Suprapubic skin (tissue), 4 donors: Measurements from ENCODE around the gene OR5H6. TPM values are rescaled to one million over a fixed set of nuclear protein-coding genes. Genes with fewer than 3 reads are reported as not detected.
"Not testable (repeated sequence)": the region's sequence is repeated elsewhere in the genome, so short reads cannot be mapped to it uniquely, and the experiment has no call there.

Experiments
- DNase-seq, 2 donors: peaks; one replicate each; pipeline ENCODE4 v3.0.0-alpha.2; 2019; ENCODE audit warnings: low spot score in 2 of 2
- H3K27ac ChIP-seq: fragments of 200-600 bp; sonication (generic); one replicate; pipeline ENCODE4 v1.5.1; 2019
- H3K27me3 ChIP-seq: fragments of 200-600 bp; sonication (generic); one replicate; pipeline ENCODE4 v1.5.1; 2019
- H3K36me3 ChIP-seq: fragments of 200-600 bp; sonication (generic); one replicate; pipeline ENCODE4 v1.5.1; 2019
- H3K4me1 ChIP-seq: fragments of 200-600 bp; sonication (generic); one replicate; pipeline ENCODE4 v1.5.1; 2019
- H3K4me3 ChIP-seq: fragments of 200-600 bp; sonication (generic); one replicate; pipeline ENCODE4 v1.5.1; 2019; ENCODE audit warnings: mild to moderate bottlenecking
- H3K9me3 ChIP-seq: fragments of 200-600 bp; sonication (generic); one replicate; pipeline ENCODE4 v1.5.1; 2019
- EP300 ChIP-seq: sonication (generic); formaldehyde crosslinking; IDR thresholded peaks from one replicate; pipeline ENCODE4 v1.6.1; 2017; ENCODE audit warnings: antibody characterized with exemption
- POLR2A ChIP-seq, 2 donors: fragments of 450-650 bp; IDR thresholded peaks; one replicate each; pipeline ENCODE4 v1.6.1; 2017; ENCODE audit warnings: antibody characterized with exemption in 2 of 2, mild to moderate bottlenecking in 2 of 2, moderate library complexity in 2 of 2
- POLR2AphosphoS5 ChIP-seq, 3 donors: sonication (generic); formaldehyde crosslinking; IDR thresholded peaks; one replicate each; pipeline ENCODE4 v1.6.1; 2017; ENCODE audit warnings: antibody characterized with exemption in 3 of 3
- whole genome bisulfite sequencing: methylation state at CpG from one replicate; pipeline ENCODE4 v1.1.5; 2018; 5-methylcytosine and 5-hydroxymethylcytosine counted together
- total RNA-seq, 4 donors: library from RNA; depleted of rRNA; stranded (reverse); fragments of >200 nt; gene quantifications; one replicate each; pipeline ENCODE4 v1.1.0, GENCODE V29; 2016
- TF ChIP-seq, protein P1 (sequence below), 2 donors: fragments of 200-600 bp in 1 of 2; fragments of 450-650 bp in 1 of 2; sonication (generic) in 1 of 2; IDR thresholded peaks; one replicate each; pipeline ENCODE4 v1.5.1; 2016 to 2019; ENCODE audit warnings: antibody characterized with exemption in 2 of 2, mild to moderate bottlenecking in 1 of 2, moderate library complexity in 1 of 2

OR5H6 gene
- total RNA-seq, 4 donors from 2014 or later: not detected

DNA sequence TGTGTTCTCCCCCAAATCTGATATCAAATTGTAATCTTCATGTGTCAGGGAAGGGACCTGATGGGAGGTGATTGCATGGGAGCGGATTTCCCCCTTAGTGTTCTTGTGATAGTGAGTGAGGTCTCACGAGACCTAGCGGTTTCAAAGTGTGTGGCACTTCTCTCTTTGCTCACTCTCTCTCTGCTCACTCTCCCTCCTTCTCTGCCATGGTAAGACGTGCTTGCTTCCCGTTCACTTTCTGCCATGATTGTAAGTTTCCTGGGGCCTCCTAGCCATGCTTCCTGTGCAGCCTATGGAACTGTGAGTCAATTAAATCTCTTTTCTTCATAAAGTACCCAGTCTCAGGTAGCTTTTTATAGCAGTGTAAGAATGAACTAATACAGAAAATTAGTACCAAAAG, 30.6 kb upstream of the OR5H6 start:
- no peak for DNase-seq
- H3K36me3 ChIP-seq: no peaks in the 10 kb centered on the region
- no peaks in the 10 kb centered on the region for H3K9me3 ChIP-seq
- no peaks in the 10 kb centered on the region for H3K27me3 ChIP-seq
- 68% methylated on average over 5 of the region's 5 CpGs for WGBS
- H3K4me3 ChIP-seq: no peak overlapping the region
- no peak overlapping the region for H3K27ac ChIP-seq
- H3K4me1 ChIP-seq: no peaks in the 10 kb centered on the region
- TF ChIP-seq POLR2AphosphoS5 (IDR thresholded peaks at IDR 0.05) (no peak), POLR2A (IDR thresholded peaks at IDR 0.05) (no peak), EP300 (no peak)
- TF ChIP-seq, protein P1, sequence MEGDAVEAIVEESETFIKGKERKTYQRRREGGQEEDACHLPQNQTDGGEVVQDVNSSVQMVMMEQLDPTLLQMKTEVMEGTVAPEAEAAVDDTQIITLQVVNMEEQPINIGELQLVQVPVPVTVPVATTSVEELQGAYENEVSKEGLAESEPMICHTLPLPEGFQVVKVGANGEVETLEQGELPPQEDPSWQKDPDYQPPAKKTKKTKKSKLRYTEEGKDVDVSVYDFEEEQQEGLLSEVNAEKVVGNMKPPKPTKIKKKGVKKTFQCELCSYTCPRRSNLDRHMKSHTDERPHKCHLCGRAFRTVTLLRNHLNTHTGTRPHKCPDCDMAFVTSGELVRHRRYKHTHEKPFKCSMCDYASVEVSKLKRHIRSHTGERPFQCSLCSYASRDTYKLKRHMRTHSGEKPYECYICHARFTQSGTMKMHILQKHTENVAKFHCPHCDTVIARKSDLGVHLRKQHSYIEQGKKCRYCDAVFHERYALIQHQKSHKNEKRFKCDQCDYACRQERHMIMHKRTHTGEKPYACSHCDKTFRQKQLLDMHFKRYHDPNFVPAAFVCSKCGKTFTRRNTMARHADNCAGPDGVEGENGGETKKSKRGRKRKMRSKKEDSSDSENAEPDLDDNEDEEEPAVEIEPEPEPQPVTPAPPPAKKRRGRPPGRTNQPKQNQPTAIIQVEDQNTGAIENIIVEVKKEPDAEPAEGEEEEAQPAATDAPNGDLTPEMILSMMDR (IDR thresholded peaks at IDR 0.05): no peak

DNA sequence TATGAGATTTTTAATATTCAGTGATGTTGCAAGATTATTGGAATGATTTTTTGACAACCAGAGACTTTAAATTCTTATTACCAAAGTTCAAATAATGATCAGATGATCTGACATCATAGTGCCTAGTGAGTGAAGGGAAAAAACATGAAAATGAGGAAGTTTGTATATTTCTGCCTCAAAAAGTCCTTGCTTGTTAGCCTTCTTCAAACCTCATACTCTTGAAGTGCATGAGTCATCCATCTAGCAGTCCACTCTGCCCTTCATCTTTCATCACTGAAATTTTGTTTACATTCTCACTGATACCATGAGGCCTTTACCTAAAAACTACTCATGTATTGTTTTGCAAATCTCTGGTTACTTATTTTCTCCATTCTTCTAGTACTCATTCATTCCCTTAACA, 23.9 kb upstream of the OR5H6 start:
- DNase-seq: no peak
- H3K4me3 ChIP-seq: no peak overlapping the region
- H3K27ac ChIP-seq: no peak overlapping the region
- H3K4me1 ChIP-seq: no peaks in the 10 kb centered on the region
- H3K36me3 ChIP-seq: no peaks in the 10 kb centered on the region
- no peaks in the 10 kb centered on the region for H3K9me3 ChIP-seq
- H3K27me3 ChIP-seq: no peaks in the 10 kb centered on the region
- TF ChIP-seq POLR2A (IDR thresholded peaks at IDR 0.05) (no peak), POLR2AphosphoS5 (IDR thresholded peaks at IDR 0.05) (no peak), EP300 (no peak)
- TF ChIP-seq, protein P1 (IDR thresholded peaks at IDR 0.05): no peak

DNA sequence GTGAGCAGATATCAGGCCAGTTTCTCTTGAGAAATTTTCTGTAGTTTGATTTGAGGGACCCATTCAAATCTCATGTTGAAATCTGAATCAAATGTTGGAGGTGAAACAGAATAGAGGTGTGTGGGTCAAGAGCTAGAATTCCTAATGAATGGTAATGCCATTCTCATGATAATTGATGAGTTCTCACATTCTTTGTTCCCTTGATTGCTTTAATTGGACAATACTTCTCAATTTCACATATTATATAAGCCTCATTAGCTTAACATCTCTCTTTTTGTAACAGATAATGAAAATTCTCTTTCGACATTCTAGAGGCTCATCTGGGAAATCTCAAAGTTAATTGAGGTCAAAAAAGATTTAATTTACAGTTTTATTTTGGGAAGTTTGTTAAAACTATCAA, 21.9 kb upstream of the OR5H6 start:
- Histone ChIP-seq H3K4me1 (no peaks in the 10 kb centered on the region), H3K9me3 (no peaks in the 10 kb centered on the region), H3K27ac (no peak overlapping the region), H3K4me3 (no peak overlapping the region), H3K27me3 (no peaks in the 10 kb centered on the region), H3K36me3 (no peaks in the 10 kb centered on the region)
- TF ChIP-seq EP300 (no peak), POLR2A (IDR thresholded peaks at IDR 0.05) (no peak), POLR2AphosphoS5 (IDR thresholded peaks at IDR 0.05) (no peak)
- TF ChIP-seq, protein P1 (IDR thresholded peaks at IDR 0.05): no peak
- DNase-seq: no peak
- 43% methylated on average over 1 of the region's 1 CpG for WGBS

DNA sequence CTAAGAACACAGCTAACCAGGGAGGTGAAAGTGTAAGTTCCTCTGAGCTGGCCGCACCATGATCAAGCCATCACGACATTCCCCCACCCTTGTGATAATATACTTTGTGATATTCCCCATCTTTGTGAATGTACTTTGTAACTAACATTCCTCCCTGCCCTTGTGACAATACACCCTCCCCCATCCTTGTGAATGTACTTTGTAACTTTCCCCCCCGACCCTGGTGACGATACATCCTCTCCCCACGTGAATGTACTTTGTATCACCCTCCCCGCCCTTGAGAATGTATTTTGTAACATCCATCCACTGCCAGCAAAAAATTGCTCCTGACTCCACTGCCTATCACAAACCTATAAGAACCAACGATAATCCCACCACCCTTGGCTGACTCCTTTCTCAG, 20.2 kb upstream of the OR5H6 start:
- Histone ChIP-seq H3K9me3 (no peaks in the 10 kb centered on the region), H3K36me3 (no peaks in the 10 kb centered on the region), H3K27me3 (no peaks in the 10 kb centered on the region), H3K27ac (no peak overlapping the region), H3K4me1 (no peaks in the 10 kb centered on the region), H3K4me3 (no peak overlapping the region)
- no peak for DNase-seq
- TF ChIP-seq POLR2A (IDR thresholded peaks at IDR 0.05): no peak
- 69% methylated on average over 7 of the region's 7 CpGs for WGBS

DNA sequence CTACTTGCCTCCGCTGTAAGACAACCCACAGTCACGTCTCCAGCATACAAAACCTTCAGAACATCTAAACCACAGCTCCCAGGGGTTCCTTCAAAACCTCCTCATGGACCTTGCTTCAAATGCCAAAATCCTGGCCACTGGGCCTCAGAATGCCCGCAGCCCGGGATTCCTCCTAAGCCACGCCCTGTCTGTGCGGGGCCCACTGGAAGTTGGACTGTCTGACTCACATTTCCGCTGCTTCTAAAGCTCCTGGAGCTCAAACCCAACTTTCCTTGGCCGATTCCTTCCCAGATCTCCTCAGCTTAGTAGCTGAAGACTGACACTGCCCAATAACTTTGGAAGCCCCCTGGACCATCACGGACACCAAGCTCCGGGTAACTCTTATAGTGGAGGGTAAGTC, 17.9 kb upstream of the OR5H6 start:
- Histone ChIP-seq H3K4me3 (no peak overlapping the region), H3K4me1 (no peaks in the 10 kb centered on the region), H3K27me3 (no peaks in the 10 kb centered on the region), H3K27ac (no peak overlapping the region), H3K9me3 (peaks cover 3% of the 10 kb centered on the region), H3K36me3 (no peaks in the 10 kb centered on the region)
- DNase-seq: no peak
- WGBS: 97% methylated on average over 10 of the region's 10 CpGs
- TF ChIP-seq, protein P1 (IDR thresholded peaks at IDR 0.05): no peak
- TF ChIP-seq POLR2AphosphoS5 (IDR thresholded peaks at IDR 0.05): no peak
- TF ChIP-seq EP300: no peak
- TF ChIP-seq POLR2A (IDR thresholded peaks at IDR 0.05): no peak

DNA sequence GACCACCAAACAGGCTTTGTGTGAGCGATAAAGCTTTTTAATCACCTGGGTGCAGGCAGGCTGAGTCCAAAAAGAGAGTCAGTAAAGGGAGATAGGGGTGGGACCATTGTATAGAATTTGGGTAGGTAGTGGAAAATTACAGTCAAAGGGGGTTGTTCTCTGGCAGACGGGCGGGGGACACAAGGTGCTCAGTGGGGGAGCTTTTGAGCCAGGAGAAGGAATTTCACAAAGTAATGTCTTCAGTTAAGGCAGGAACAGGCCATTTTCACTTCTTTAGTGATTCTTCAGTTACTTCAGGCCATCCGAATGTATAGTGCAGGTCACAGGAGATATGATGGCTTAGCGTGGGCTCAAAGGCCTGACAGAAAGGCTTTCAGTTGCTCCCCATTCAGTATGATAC, 8.0 kb upstream of the OR5H6 start:
- not testable (repeated sequence) for DNase-seq, H3K27ac ChIP-seq, H3K4me1 ChIP-seq, H3K4me3 ChIP-seq, H3K9me3 ChIP-seq, H3K36me3 ChIP-seq, H3K27me3 ChIP-seq
- whole genome bisulfite sequencing: 74% methylated on average over 5 of the region's 5 CpGs
